Right lobe of liver (tissue), 4 donors: ENCODE measurements around the gene SV2C.

Experiments
- CTCF ChIP-seq, 4 donors: fragments of 200-600 bp in 3 of 4; fragments of 450-650 bp in 1 of 4; IDR thresholded peaks; one replicate each; pipeline versions ENCODE4 v1.5.1 to v1.8.0; 2016 to 2022; ENCODE audit warnings: antibody characterized with exemption in 4 of 4, mild to moderate bottlenecking in 2 of 4
- POLR2A ChIP-seq: fragments of 450-650 bp; IDR thresholded peaks from one replicate; pipeline ENCODE4 v1.6.1; 2017; ENCODE audit warnings: antibody characterized with exemption, mild to moderate bottlenecking
- donor health status: DM: no; HTN: no; CAD: no.
- donor health status: DM: no; HTN: no; CAD: no.
- donor health status: DM: no; HTN: yes; CAD: no.

DNA sequence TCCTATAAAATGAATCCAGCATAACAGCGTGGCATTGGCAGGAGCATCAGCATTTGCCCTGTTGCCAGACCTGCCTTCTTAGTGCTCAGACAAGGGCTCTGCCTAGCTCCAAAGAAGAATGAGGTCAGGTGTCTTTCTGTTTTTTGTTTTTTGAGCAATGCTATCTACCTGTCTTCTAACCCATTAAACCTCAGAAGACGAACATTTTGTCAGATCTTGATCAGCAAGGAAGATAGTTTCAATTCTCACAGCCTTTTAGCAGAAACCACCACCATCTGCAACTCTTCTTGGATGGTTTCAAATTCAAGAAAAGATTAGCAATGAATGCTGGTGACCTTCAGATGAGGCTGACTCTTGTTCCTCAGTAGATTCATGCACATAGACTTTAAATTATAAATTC, 216.4 kb downstream of the SV2C start:
- TF ChIP-seq CTCF (IDR thresholded peaks at IDR 0.05) = no peak
- no peak for TF ChIP-seq POLR2A
